Hair follicle dermal papilla cell (primary cell): Measurements from ENCODE around the gene OR4D5. TPM values are rescaled to one million over a fixed set of nuclear protein-coding genes. Genes with fewer than 3 reads are reported as not detected.

Source experiments
- total RNA-seq: library from RNA; depleted of rRNA; stranded (reverse); fragments of >200 nt; gene quantifications from 2 replicates; pipeline ENCODE4 v1.2.3, GENCODE V29; 2012

The OR4D5 gene
- total RNA-seq, result not detected in 2 replicates

GRCh38 chr11:123939317-123939716, at the start of gene OR4D5:
Gene OR4D5, plus strand, starts transcription at chr11:123939617. Its CDS starts 0 bp downstream, at chr11:123939617.

GRCh38 chr11:123901867-123902266, 37.5 kb upstream of the OR4D5 start, which contains the start of gene OR8D4:
Gene OR8D4, plus strand, starts transcription at chr11:123902167. Its CDS starts 4,265 bp downstream, at chr11:123906432.

GRCh38 chr11:123943738-123944137, 4.3 kb downstream of the OR4D5 start, which contains the start of gene OR6T1:
Gene OR6T1, minus strand, starts transcription at chr11:123943838. Its CDS starts 0 bp downstream, at chr11:123943838.

GRCh38 chr11:123977731-123978347, 38.4 kb downstream of the OR4D5 start, which contains the start of gene OR10S1:
Gene OR10S1, minus strand, starts transcription at chr11:123977781. Its CDS starts 117 bp downstream, at chr11:123977664.

Other genes starting within 250 kb of the OR4D5 start
- gene ZNF202, start 198.0 kb upstream of the OR4D5 start, total RNA-seq, result 10.9 and 11.8 TPM in 2 replicates
- not detected in 2 replicates for gene OR6X1, start 185.1 kb upstream of the OR4D5 start, total RNA-seq
- not detected in 2 replicates for gene OR6M1, start 133.3 kb upstream of the OR4D5 start, total RNA-seq
- not detected in 2 replicates for gene TMEM225, start 53.9 kb upstream of the OR4D5 start, total RNA-seq
- not detected in 2 replicates for gene OR8D4, start 37.5 kb upstream of the OR4D5 start, total RNA-seq
- not detected in 2 replicates for gene OR6T1, start 4.2 kb downstream of the OR4D5 start, total RNA-seq
- gene OR10S1, start 38.2 kb downstream of the OR4D5 start, total RNA-seq, result not detected in 2 replicates
- not detected in 2 replicates for gene OR10G6, start 55.5 kb downstream of the OR4D5 start, total RNA-seq
- gene OR10G4, start 73.4 kb downstream of the OR4D5 start, total RNA-seq, result not detected in 2 replicates
- not detected in 2 replicates for gene OR10G9, start 83.4 kb downstream of the OR4D5 start, total RNA-seq
- gene OR10G8, start 87.2 kb downstream of the OR4D5 start, total RNA-seq, result not detected in 2 replicates
- not detected in 2 replicates for gene OR10G7, start 101.7 kb downstream of the OR4D5 start, total RNA-seq
- gene VWA5A, start 175.8 kb downstream of the OR4D5 start, total RNA-seq, result 19.2 and 22.7 TPM in 2 replicates
- not detected in 2 replicates for gene OR10D3, start 243.7 kb downstream of the OR4D5 start, total RNA-seq